SJCRH30 (cell line): ENCODE results near the gene UNC5B. TPM values are rescaled to one million over a fixed set of nuclear protein-coding genes. Genes with fewer than 3 reads are reported as not detected.
A peak's percentile ranks its signal among the peaks of the same experiment; 100 is the strongest.
"Not testable (repeated sequence)": the region's sequence is repeated elsewhere in the genome, so short reads cannot be mapped to it uniquely, and the experiment has no call there.

ENCODE experiments used
- DNase-seq, 2 experiments: peaks; one replicate each; pipeline ENCODE4 v3.0.0-alpha.2; 2015 to 2020
- H3K27ac ChIP-seq: fragments of 250-450 bp; sonication (Bioruptor Pico); 2 replicates; pipeline ENCODE4 v1.5.1; 2020; ENCODE audit warnings: mild to moderate bottlenecking, moderate library complexity
- H3K27me3 ChIP-seq: fragments of 250-450 bp; sonication (Bioruptor Pico); 2 replicates; pipeline ENCODE4 v1.5.1; 2020; ENCODE audit warnings: mild to moderate bottlenecking, moderate library complexity
- H3K36me3 ChIP-seq: fragments of 250-450 bp; sonication (Bioruptor Pico); 2 replicates; pipeline ENCODE4 v1.5.1; 2020; ENCODE audit warnings: mild to moderate bottlenecking, moderate library complexity
- H3K4me1 ChIP-seq: fragments of 250-450 bp; sonication (Bioruptor Pico); 2 replicates; pipeline ENCODE4 v1.5.1; 2020; ENCODE audit warnings: mild to moderate bottlenecking, moderate library complexity
- H3K4me3 ChIP-seq: fragments of 250-450 bp; sonication (Bioruptor Pico); 2 replicates; pipeline ENCODE4 v1.5.1; 2020; ENCODE audit warnings: mild to moderate bottlenecking, moderate library complexity
- H3K9me3 ChIP-seq: fragments of 250-450 bp; sonication (Bioruptor Pico); replicated peaks from 2 replicates; pipeline ENCODE4 v1.5.1; 2020; ENCODE audit warnings: mild to moderate bottlenecking, moderate library complexity
- total RNA-seq: library from RNA; depleted of rRNA; stranded (reverse); fragments of >200 nt; shearing (Covaris generic); gene quantifications from 2 replicates; pipeline ENCODE4 v1.2.3, GENCODE V29; 2014

The UNC5B gene
- total RNA-seq, 1 experiment from 2014 or later = 3.6 TPM

DNA sequence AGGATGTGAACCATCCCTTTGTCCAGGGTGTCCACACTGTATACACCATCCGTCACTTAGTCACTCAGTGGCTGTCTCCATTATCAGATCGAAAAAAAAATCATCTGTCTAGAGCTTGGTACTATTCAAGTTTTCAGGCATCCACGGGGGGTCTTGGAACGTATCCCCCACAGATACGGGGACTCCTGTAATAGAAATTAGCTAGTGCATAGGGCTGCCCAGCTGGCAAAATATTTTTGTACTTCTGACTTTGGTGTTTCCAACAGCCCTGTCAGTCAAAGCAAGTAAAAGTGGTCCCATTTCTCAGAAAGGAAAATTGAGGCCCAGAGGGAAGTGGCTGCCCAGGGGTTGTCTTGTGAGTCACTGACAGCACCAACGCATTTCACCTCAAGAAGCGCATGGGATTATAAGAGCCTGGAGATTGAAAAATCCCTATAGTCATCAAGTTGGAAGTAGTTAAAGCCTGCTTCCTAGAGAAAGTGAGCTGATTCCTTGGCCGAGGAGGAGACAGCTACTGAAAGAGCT lies 54.6 kb downstream of the UNC5B start:
- no peaks in the 10 kb centered on the region for H3K9me3 ChIP-seq
- 0 out of 2 replicates have a peak, but pooled peaks cover 3% of the 10 kb centered on the region for H3K4me1 ChIP-seq
- H3K36me3 ChIP-seq = no peaks in the 10 kb centered on the region
- H3K27me3 ChIP-seq = no peaks in the 10 kb centered on the region
- H3K4me3 ChIP-seq = no peak overlapping the region
- H3K27ac ChIP-seq = no peak overlapping the region
- no peak for DNase-seq

DNA sequence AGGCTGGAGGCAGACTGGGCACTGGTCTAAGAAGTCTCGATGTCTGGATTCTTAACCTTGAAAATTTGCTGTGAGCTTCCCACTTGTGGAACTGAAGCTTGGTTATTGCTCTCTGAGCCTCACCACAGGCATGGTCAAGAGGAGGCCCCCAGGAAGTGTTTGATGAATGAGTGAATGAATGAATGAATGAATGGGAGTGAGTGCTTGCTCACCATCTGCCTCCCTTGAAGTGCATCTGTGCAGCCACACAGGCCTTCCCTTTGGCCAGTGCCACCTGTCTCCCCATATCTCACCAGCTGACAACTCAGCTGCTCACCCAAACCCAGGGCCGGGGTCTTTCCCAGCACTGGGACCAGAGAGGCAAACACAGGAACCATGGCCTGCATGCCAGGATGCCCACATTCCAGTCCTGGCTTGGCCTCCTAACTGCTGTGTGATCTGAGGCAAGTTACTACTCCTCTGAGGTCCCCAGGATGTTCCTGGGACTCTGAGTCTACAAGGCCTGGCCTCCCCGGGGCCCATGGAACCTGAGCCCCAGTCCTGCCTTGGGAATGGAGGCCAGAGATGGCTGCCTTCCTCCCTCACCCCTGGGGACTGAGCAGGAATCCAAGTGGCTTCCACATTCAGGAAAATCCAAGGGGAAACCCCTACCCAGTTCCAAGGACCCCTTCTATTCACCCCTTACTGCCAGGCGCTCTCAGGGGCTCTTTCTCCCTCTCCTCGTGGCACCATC lies 55.3 kb downstream of the UNC5B start:
- 0 out of 2 replicates have a peak, but pooled peaks cover 3% of the 10 kb centered on the region for H3K4me1 ChIP-seq
- H3K36me3 ChIP-seq = no peaks in the 10 kb centered on the region
- DNase-seq = peak; percentile 43 to 58
- no peaks in the 10 kb centered on the region for H3K27me3 ChIP-seq
- H3K4me3 ChIP-seq = no peak overlapping the region
- H3K9me3 ChIP-seq = no peaks in the 10 kb centered on the region
- no peak overlapping the region for H3K27ac ChIP-seq

DNA sequence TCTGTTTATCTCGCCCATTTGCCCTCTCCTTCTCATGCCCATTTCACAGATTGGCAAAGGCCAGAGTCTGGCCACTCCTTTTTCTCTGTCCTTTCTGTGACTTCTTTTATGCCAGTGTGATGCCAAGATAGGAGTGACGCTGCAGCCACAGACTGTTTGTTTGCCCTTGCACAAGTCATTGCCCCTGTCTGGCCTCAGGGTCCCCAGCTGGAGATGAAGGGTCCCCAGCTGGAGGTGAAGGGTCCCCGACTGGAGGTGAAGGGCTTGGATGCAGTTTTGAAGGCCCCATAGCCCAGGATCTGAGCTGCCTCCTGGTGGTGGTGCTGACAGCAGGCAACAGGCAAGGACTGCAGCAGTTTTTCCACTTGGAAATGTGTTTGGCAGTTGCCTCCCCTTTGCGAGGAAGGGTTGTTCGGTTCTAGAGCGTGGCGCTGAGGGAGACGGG lies 55.9 kb downstream of the UNC5B start:
- Histone ChIP-seq H3K27me3 (no peaks in the 10 kb centered on the region), H3K4me3 (no peak overlapping the region), H3K27ac (no peak overlapping the region), H3K36me3 (no peaks in the 10 kb centered on the region), H3K4me1 (0 out of 2 replicates have a peak, but pooled peaks cover 3% of the 10 kb centered on the region), H3K9me3 (no peaks in the 10 kb centered on the region)
- DNase-seq = peak; percentile 17 to 22

DNA sequence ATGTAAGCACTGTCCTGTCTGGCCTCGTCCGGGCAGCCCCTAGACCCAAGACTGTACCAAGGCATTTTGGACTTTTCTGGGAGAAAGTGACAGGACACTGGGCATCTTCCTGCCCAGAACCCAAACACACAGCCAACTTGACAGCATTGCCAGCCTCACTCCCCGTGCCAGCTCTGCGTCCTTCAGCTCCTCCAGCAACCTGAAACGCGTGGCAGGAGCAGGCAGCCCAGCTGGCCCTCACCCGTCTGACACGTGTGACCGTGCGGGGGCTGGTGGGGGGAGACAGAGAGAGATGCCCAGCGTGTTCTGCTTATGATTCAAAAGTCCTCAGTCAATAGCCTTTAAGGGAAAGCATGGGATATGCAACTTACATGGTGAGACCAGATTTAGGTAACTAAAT lies 56.4 kb downstream of the UNC5B start:
- Histone ChIP-seq H3K27ac (no peak overlapping the region), H3K4me3 (no peak overlapping the region), H3K36me3 (no peaks in the 10 kb centered on the region), H3K9me3 (no peaks in the 10 kb centered on the region), H3K4me1 (0 out of 2 replicates have a peak, but pooled peaks cover 3% of the 10 kb centered on the region), H3K27me3 (no peaks in the 10 kb centered on the region)
- no peak for DNase-seq

DNA sequence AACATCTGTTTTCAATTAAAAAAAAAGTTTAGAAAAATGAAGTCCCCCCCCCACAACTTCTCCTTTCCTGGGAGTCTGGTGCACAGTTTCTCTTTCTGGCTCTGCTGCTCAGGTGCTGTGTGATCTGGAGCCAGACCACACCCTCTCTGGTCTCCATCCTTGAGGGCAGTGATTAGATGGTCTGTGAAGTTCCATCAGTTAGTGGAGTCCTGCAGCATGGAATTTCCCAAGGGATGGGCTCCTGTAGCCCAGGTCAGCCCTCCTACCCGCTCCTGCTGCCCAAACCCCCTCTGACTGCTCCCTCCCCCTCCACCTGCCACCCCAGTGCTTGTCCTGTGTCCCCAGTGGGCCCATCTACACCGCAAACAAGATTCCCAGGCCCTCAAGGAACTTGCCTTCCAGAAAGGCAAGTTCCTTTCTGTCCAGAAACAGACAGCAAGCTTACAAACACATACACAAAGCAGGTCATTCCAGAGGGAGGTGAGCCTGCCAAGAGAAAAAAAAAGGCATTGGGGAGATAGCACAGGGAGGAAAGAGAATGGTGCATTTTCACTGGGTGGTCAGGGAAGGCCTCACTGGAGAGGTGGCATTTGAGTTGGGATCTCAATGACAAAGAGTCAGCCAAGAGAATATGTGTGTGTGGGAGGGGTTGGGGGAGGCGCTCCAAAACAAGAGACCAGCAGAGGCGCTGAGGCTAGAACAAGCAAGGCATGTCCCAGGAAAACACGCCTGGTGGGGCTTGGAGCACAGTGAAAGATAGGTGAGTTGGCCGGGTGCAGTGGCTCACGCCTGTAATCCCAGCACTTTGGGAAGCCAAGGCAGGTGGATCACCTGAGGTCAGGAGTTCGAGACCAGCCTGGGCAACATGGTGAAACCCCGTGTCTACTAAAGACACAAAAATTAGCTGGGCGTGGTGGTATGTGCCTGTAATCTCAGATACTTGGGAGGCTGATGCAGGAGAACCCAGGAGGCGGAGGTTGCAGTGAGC lies 57.2 kb downstream of the UNC5B start:
- Histone ChIP-seq H3K4me1 (0 out of 2 replicates have a peak, but pooled peaks cover 3% of the 10 kb centered on the region), H3K27ac (no peak overlapping the region)

GRCh38 chr10:71270301-71271220 lies 58.2 kb downstream of the UNC5B start:
- Histone ChIP-seq H3K4me1 (0 out of 2 replicates have a peak, but pooled peaks cover 3% of the 10 kb centered on the region), H3K36me3 (no peaks in the 10 kb centered on the region)

More for the DNA sequence above, 57.2 kb downstream of the UNC5B start:
- H3K36me3 ChIP-seq = no peaks in the 10 kb centered on the region
- no peaks in the 10 kb centered on the region for H3K27me3 ChIP-seq
- no peaks in the 10 kb centered on the region for H3K9me3 ChIP-seq
- H3K4me3 ChIP-seq = no peak overlapping the region
- DNase-seq = no peak

DNA sequence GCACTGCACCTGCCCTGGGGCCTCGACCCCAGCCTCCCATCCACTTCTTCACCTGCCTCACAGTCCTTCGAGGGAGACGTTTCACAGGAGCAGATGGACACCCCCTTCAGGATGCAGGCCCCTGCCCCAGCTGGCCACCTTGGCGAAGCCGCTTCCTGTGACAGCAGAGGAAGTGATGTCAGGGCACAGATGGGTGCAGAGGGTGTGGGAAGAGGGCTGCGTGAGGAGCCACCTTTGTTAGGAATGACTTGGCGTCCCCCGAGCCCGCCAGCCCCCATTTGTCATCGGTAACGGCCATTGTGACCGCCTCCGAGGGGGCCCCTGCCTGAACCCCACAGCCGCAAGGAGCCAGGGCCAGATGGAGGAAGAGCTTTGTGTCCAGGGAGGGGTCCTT lies 59.3 kb downstream of the UNC5B start:
- Histone ChIP-seq H3K27ac (no peak overlapping the region), H3K4me1 (no peaks in the 10 kb centered on the region), H3K36me3 (no peaks in the 10 kb centered on the region), H3K27me3 (no peaks in the 10 kb centered on the region), H3K9me3 (no peaks in the 10 kb centered on the region), H3K4me3 (no peak overlapping the region)
- no peak for DNase-seq

More at GRCh38 chr10:71270301-71271220, 58.2 kb downstream of the UNC5B start:
- H3K27me3 ChIP-seq = no peaks in the 10 kb centered on the region
- H3K9me3 ChIP-seq = no peaks in the 10 kb centered on the region
- DNase-seq = peak; percentile 40 to 72
- H3K27ac ChIP-seq = no peak overlapping the region
- no peak overlapping the region for H3K4me3 ChIP-seq

DNA sequence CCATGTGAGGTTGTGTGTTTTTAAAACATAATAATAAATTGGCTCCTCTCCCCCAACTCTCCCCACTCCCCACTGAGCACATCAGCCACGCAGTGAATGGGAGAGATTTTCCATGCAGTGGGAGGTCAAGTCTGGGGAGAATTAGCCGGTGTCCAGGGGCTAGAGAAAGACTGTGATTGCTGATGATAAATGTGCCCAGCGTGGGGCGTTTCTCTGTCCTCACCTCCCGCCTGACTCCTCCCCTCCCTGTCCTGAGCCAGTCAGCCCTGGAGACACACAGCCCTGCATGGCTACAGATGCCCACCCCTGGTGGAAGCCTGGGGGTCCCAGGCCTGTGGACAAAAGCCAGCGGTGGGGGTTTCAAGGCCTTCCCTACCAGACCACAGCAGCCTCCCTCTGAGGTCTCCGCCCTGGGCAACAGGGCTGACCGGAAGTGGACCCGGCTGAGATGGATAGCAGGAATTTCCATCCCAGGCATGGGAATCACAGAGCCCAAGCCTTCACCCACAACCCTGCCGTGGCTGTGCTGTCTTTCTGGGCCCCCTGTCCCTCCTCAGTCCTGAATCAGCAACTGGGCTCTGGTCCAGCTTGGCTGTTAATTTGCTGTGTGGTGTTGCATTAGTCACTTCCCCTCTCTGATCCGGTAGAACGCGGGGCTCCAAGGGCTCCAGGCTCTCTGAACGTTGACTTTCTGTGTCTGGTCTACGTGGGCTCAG lies 59.8 kb downstream of the UNC5B start:
- Histone ChIP-seq H3K4me1 (no peaks in the 10 kb centered on the region), H3K9me3 (no peaks in the 10 kb centered on the region), H3K27ac (no peak overlapping the region), H3K36me3 (no peaks in the 10 kb centered on the region), H3K27me3 (no peaks in the 10 kb centered on the region), H3K4me3 (no peak overlapping the region)
- DNase-seq = no peak

- not testable (repeated sequence) for H3K27me3 ChIP-seq, DNase-seq, H3K36me3 ChIP-seq, H3K4me3 ChIP-seq, H3K4me1 ChIP-seq, H3K9me3 ChIP-seq, H3K27ac ChIP-seq
Observed at GRCh38 chr10:71272974-71273373, 60.6 kb downstream of the UNC5B start.

DNA sequence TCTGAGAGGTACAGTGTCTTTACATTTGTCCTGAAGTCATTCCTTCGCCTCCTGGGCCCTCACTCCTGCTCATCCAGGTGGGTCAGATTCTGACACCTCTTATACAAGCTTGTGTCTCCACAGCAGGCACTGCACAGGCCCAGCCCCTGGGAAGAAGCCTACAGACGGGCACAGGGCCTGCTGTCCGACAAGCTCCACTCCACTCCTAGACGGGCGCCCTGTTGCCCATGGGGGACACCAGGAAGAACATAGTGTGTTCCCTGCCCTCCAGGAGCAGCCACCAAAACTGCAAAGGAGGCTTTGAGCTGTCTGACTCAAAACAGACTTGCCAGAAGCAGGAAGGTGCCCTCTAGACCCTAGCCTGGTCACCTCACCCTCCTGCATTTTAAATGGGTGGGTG lies 61.1 kb downstream of the UNC5B start:
- Histone ChIP-seq H3K27ac (no peak overlapping the region), H3K36me3 (no peaks in the 10 kb centered on the region), H3K4me3 (no peak overlapping the region), H3K27me3 (no peaks in the 10 kb centered on the region), H3K4me1 (no peaks in the 10 kb centered on the region), H3K9me3 (no peaks in the 10 kb centered on the region)
- DNase-seq = no peak

GRCh38 chr10:71274901-71275796 lies 62.8 kb downstream of the UNC5B start:
- H3K4me1 ChIP-seq = no peaks in the 10 kb centered on the region
- DNase-seq = no peak
- no peaks in the 10 kb centered on the region for H3K27me3 ChIP-seq
- H3K27ac ChIP-seq = no peak overlapping the region
- H3K4me3 ChIP-seq = no peak overlapping the region
- no peaks in the 10 kb centered on the region for H3K36me3 ChIP-seq
- H3K9me3 ChIP-seq = no peaks in the 10 kb centered on the region

GRCh38 chr10:71276873-71277272 lies 64.5 kb downstream of the UNC5B start:
- no peaks in the 10 kb centered on the region for H3K4me1 ChIP-seq
- no peaks in the 10 kb centered on the region for H3K27me3 ChIP-seq
- H3K9me3 ChIP-seq = no peaks in the 10 kb centered on the region
- no peak overlapping the region for H3K27ac ChIP-seq
- no peak for DNase-seq
- no peaks in the 10 kb centered on the region for H3K36me3 ChIP-seq
- H3K4me3 ChIP-seq = no peak overlapping the region
